Activated T-helper 2 cell treated with anti-CD3 and anti-CD28 coated beads, Interferon-gamma antibody, Interleukin-2, Interleukin-4, amounts not matched to agents 10 μg/mL and 5 μg/mL and 100 μg/mL, durations not matched to agents 14 hours and 24 hours and 36 hours (primary cell): ENCODE data around the gene PRR19. TPM values are rescaled to one million over a fixed set of nuclear protein-coding genes. Genes with fewer than 3 reads are reported as not detected.
"Not testable (repeated sequence)": the region's sequence is repeated elsewhere in the genome, so short reads cannot be mapped to it uniquely, and the experiment has no call there.

Experiments used
- DNase-seq: peaks from one replicate; pipeline ENCODE4 v3.0.0; 2021; ENCODE audit warnings: low spot score
- H3K27ac Mint-ChIP-seq: one replicate; pipeline ENCODE4 v1.8.0; 2021; ENCODE audit warnings: mixed read lengths
- H3K27me3 Mint-ChIP-seq: one replicate; pipeline ENCODE4 v1.8.0; 2021; ENCODE audit warnings: low read depth, mixed read lengths
- H3K36me3 Mint-ChIP-seq: one replicate; pipeline ENCODE4 v1.8.0; 2021; ENCODE audit warnings: low read depth, mixed read lengths
- H3K4me1 Mint-ChIP-seq: one replicate; pipeline ENCODE4 v1.8.0; 2021; ENCODE audit warnings: low read depth, mixed read lengths
- H3K4me3 Mint-ChIP-seq: one replicate; pipeline ENCODE4 v1.8.0; 2021; ENCODE audit warnings: low read depth, mild to moderate bottlenecking, moderate library complexity, mixed read lengths
- H3K9me3 Mint-ChIP-seq: one replicate; pipeline ENCODE4 v1.8.0; 2021; ENCODE audit warnings: mixed read lengths
- intact Hi-C: fragments of 100-400 bp; cut with micrococcal nuclease; formaldehyde crosslinking; loops from one replicate; pipeline ENCODE4 v1.15.1; 2023
- total RNA-seq: library from RNA; stranded (reverse); gene quantifications from 2 replicates; pipeline ENCODE4 v1.2.3, GENCODE V29; 2022

Gene PRR19, protein sequence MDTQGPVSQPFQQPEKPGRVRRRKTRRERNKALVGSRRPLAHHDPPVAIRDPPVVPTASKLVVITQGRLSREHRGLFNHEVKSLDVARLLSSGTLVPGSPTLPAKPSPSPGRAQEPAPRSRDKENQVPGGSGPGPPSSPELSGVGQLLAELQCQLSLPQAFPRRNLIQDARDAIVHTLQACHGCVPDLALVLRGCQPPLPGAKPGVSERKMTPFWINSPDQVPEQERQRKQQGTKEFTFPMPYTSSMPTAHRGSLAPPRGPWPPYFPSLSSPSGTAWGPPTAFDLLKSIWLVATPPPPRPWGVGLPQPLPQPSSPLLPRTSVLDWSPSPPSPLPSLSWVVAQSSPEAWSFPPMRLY
- 0.74 and 0.91 TPM in 2 replicates for total RNA-seq

DNA sequence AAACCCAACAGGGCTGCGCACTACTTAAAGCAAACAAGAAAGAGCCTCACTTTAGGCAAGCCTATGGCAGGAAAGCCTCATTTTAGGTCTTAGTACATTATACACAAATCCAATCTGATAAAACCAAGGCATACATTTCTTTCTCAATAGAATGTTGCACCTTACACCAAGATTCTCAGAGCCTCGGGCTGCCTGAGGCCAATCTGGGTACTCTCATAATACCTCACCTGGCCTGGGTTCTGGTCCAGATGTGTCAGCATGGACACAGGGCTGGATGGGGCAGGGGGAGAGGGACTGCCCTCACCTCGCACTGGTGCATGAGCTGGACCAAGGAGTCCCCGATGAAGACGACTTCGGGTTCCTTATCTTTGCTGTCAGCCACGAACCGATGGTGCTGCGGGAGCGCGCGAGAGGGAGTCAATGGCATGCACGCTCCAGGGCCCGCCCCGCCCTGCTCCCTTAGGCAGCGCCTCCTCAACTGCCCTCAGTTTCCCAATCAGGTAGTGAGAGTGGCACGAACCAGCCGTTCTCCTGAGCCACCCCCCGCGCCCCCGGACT is at the start of gene PRR19:
TSS of gene PRR19 (plus strand) at position 487 of the 558 bp plus-strand sequence. CDS start 7,453 bp downstream, outside the sequence.
- Mint-ChIP-seq H3K27me3 (no peaks in the 10 kb centered on the region), H3K27ac (peak within 1 kb of the TSS; percentile 92), H3K4me1 (peaks cover 22% of the 10 kb centered on the region), H3K4me3 (peak within 1 kb of the TSS; percentile 88), H3K9me3 (no peaks in the 10 kb centered on the region), H3K36me3 (no peaks in the 10 kb centered on the region)
- intact Hi-C loops, result loop anchor here (2.0 kb wide), 1 partner anchor 19 kb away; no protein-coding TSS in a partner anchor
- DNase-seq, result no peak

DNA sequence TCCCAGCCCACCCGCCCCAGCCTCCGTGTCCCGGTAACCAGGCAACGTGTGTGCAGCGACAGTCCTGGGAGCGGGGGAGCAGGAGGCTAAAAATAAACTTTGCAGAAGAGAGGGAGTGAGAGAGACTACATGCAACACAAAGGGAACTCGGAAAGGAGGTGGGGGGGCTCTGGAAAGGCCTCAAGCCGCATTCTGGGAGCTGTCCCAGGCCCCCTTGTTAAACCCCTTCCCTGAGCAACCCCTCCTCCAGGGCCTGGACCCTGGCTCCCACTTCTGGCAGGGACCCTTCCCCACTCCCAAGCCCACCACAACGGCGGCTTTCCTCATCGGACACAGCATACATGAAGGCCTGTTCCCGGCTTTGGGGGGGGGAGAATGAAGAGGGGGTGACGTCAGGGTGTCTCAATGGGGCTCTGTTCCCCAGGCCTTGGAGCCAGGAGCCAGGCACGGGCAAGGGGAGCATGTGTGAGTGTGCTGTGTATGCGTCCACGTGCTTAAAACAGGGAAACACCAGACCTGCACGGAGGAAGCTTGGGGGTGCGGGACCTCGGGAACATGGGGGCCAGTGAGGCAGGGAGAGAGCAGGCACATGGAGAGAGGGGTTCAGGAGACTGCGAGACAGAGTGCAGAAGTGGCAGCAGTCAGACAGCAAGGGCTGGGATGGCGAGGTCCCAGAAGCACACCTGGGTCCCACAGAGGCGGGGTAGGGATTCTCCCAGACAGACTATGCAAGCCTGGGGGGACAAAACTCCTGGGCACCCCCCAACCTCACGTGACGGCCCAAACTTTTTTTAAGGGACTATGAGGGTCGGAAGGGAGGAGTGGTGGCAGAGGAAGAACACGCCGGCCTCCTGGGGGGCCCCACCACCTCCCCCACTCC is 49.3 kb upstream of the PRR19 start:
- Mint-ChIP-seq H3K27me3 (peaks cover 7% of the 10 kb centered on the region), H3K4me1 (peaks cover 18% of the 10 kb centered on the region), H3K27ac (peak overlapping the region; percentile 94), H3K4me3 (peak overlapping the region; percentile 97), H3K36me3 (peaks cover 13% of the 10 kb centered on the region), H3K9me3 (no peaks in the 10 kb centered on the region)
- intact Hi-C loops, result no loop called here
- no peak for DNase-seq

DNA sequence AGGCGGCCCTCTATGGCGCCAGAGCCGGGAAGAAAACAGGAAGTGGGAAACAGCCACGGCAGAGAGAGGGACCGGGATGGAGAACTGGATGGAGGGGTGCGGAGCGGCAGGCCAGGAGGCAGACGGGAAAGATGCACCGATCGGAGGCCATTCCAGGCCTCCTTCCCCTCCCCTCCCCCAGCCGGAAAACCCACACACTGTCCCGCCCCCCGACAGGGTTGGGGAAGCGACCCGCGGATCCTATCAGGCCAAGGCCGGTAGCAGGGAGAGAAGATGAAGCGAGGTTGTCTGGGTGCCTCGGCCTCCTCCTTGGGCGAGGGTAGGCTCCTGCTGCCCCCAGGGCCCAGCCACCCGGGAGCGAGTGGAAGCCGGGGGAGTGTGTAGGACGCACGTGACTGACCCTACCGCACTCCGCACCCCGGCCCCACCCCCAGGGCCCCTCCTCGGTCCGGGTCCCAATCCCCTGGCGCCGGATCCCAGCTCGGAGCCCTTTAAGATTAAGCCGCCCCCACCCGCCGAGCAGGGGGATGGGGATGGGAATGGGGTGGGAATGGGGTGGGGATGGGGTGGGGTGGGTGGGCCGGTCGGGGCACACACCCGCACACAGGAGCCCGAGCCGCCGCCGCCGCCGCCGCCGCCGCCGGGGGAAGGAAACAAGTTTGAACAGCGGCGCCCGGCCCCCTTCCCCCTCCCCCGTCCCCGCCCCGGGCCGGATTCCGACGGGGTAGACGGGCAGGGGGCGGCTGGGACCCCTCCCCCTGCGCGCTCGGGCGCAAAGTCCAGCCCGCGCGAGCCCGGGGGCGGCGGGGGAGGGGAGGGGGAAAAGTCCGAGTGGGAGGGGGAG is 48.5 kb upstream of the PRR19 start:
- Mint-ChIP-seq H3K27me3 (peaks cover 7% of the 10 kb centered on the region), H3K4me1 (peaks cover 18% of the 10 kb centered on the region), H3K9me3 (no peaks in the 10 kb centered on the region), H3K36me3 (peaks cover 13% of the 10 kb centered on the region), H3K27ac (peak overlapping the region; percentile 94), H3K4me3 (peak overlapping the region; percentile 97)
- intact Hi-C loops, result loop anchor here (1.0 to 2.0 kb wide), 2 partner anchors 10 to 55 kb away; no protein-coding TSS in a partner anchor
- peak; percentile 59 for DNase-seq

DNA sequence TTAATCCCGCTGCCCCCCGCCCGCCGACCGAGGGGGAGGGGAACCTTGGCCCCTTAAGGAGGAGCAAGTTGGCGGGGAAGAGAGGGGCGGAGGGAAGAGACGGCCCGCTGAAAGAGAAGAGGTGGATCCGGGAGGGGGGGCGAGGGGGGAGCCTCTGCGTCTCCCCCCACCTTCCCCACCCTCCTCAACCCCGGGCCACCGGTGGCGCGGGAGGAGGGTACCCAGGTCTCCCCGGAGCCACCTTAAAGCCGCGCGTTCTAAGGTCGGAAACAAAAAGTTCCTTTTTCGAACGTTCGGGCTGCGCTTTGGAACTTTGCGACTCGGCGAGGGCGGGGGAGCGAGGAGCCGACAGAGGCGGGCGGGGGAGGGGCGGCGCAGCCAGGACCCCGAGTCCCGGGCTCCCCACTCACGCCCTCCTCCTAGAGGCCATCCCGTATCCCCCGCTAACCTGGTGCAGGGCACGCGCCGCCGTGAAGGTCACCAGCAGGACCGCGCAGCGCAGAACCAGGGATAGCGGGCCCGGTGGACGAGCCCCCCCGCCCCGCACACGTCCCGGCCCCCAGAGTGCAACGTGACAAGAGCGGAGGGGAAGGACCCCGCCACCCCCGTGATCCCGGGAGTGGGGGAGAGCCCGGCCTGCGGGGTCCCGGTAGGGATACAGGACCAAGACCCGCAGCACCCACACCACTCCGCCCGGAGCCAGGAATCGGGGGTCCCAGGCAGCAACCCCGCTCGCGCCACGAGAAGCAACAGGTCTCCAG is 47.7 kb upstream of the PRR19 start:
- Mint-ChIP-seq H3K27ac (peak overlapping the region; percentile 62), H3K27me3 (peaks cover 7% of the 10 kb centered on the region), H3K4me3 (peak overlapping the region; percentile 74), H3K9me3 (no peaks in the 10 kb centered on the region), H3K4me1 (peaks cover 18% of the 10 kb centered on the region), H3K36me3 (peaks cover 13% of the 10 kb centered on the region)
- peak; percentile 69 for DNase-seq
- intact Hi-C loops, result loop anchor here (1.0 to 2.0 kb wide), 2 partner anchors 11 to 55 kb away; no protein-coding TSS in a partner anchor

DNA sequence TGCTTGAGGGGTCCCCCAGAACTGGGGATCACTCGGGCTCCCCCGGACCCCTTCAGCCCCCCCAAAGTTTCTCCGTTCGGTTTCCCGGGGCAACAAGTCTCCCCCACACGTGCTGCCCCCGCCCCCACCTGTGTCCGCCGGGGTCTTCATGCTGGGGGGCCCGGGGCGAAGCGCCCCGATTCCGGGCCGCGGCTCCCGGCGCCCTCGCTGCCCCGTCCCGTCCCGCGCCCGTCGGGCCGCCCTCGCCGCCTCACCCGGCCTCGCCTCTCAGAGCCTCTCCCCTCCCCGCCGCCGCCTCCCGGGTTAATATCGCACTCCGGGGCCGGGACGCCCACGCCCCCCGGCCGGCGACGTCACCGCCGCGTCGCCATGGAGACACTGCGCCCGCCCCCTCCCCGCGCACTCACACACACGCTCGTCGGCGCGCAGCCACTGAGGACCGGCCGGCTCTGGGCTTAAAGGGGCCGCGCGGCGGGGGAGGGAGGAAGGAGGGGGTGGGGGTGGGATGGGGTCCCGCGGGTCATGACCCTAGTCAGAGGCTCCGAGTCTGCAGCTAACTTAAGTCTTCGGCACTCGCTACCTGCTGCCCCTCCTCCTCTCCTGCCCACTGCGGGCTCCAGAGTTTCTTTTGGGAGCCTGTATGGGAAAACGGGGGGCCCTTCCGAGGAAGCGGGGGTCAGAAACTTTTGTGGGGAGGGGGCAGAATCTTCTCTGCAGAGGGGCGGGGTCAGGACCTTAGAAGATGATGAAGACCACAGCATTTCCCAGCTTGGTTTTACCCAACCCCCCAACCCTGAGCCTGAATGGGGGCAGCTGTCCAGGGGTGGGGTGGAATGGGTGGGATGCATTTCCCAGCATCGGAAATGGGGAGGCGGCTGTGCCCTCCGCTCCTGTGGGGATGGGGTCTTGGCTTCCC is 46.8 kb upstream of the PRR19 start, which contains the start of gene ERF:
TSS of gene ERF (minus strand) at position 279 of the 916 bp plus-strand sequence. CDS start at position 150, 129 bp downstream.
- Mint-ChIP-seq H3K4me1 (peaks cover 18% of the 10 kb centered on the region), H3K27me3 (peaks cover 7% of the 10 kb centered on the region), H3K36me3 (peaks cover 13% of the 10 kb centered on the region), H3K9me3 (no peaks in the 10 kb centered on the region), H3K4me3 (peak within 1 kb of the TSS; percentile 74), H3K27ac (peak within 1 kb of the TSS; percentile 62)
- intact Hi-C loops, result loop anchor here (1.0 to 2.0 kb wide), 4 partner anchors 12 to 56 kb away; no protein-coding TSS in a partner anchor
- DNase-seq, result peak; percentile 91

DNA sequence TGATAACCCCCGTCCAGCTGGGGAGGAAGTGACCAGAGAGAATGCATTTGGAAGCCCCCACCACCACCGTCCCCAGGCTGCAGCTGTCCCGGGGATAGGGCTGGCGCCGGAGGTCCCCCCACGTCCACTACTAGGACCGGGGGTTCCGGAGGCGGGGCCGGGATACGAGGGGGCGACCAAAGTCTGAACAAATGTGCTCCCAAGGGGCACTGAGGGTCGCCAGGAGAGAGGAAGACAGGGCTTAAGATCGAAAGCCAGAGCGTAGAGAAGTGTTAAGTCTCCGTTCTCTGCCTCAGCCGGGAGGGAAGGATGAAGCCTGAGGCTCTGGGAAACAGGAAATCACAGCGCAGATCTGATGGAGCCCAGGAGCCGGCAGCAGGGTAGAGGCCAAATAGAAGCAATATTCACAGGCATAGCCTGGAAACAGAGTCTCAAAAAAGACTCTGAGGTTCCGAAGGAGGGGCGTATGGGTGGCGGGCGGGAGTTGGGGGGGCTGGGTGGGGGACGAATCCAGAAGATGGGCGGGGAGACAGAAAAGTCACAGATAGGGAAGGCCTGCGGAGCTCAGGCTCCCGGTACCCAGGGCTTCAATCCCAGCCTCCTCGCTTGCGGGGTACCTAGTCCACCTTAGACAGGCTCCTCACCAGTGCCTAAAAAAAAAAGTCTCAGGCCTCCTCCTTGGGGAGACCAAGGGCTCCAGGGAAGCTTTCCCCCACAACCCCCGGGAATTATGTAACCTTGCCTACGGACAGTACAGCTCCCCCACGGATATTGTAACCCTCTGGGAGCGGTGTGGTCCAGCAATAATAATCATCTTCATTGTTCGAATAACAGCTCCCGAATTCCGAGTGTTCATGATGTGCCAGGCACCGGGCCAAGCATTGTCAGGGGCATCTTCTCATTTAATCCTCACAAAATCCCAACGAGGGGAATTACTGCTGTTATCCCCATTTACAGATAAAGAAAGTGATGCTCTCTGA is 45.9 kb upstream of the PRR19 start:
- intact Hi-C loops, result loop anchor here (1.0 to 2.0 kb wide), 3 partner anchors 12 to 57 kb away; no protein-coding TSS in a partner anchor
- peaks cover 13% of the 10 kb centered on the region for H3K36me3 Mint-ChIP-seq
- H3K9me3 Mint-ChIP-seq, result no peaks in the 10 kb centered on the region
- peaks cover 18% of the 10 kb centered on the region for H3K4me1 Mint-ChIP-seq
- H3K27me3 Mint-ChIP-seq, result peaks cover 7% of the 10 kb centered on the region
- DNase-seq, result no peak
- peak overlapping the region; percentile 50 for H3K4me3 Mint-ChIP-seq
- no peak overlapping the region for H3K27ac Mint-ChIP-seq

DNA sequence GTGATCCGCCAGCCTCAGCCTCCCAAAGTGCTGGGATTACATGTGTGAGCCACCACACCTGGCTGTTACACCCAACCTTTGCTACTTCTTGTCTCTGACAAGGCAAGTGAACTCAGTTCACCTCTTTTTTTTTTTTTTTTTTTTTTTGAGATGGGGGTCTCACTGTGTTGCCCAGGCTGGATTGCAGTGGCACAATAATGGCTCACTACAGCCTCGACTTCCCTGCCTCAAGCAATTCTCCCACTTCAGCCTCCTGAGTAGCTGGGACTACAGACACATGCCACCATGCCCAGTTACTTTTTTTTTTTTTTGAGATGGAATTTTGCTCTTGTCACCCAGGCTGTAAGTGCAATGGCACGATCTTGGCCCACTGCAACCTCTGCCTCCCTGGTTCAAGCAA is 44.1 kb upstream of the PRR19 start:
- intact Hi-C loops, H3K27ac Mint-ChIP-seq, H3K4me1 Mint-ChIP-seq, H3K36me3 Mint-ChIP-seq, H3K9me3 Mint-ChIP-seq, H3K4me3 Mint-ChIP-seq, H3K27me3 Mint-ChIP-seq, DNase-seq: not testable (repeated sequence)

DNA sequence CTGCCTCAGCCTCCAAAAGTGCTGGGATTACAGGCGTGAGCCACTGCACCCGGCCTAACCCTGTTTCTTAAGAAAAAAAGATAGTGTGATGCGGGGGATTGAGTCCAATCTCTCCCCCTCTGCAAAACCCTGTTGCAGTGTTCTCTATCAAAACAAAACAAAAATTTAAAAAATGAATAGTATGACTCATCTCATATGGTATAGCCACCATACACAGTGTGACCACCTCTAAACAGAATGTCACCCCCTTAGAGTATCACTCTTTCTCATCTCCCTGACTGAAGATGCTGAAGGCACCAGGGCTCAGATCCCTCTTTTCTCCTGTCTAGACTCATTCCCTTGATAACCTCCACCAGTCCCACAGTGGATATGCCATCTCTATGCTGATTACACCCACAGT is 40.2 kb upstream of the PRR19 start:
- Mint-ChIP-seq H3K9me3 (no peaks in the 10 kb centered on the region), H3K4me3 (no peak overlapping the region), H3K4me1 (no peaks in the 10 kb centered on the region), H3K36me3 (no peaks in the 10 kb centered on the region), H3K27ac (no peak overlapping the region), H3K27me3 (peaks cover 2% of the 10 kb centered on the region)
- intact Hi-C loops, result no loop called here
- DNase-seq, result no peak

DNA sequence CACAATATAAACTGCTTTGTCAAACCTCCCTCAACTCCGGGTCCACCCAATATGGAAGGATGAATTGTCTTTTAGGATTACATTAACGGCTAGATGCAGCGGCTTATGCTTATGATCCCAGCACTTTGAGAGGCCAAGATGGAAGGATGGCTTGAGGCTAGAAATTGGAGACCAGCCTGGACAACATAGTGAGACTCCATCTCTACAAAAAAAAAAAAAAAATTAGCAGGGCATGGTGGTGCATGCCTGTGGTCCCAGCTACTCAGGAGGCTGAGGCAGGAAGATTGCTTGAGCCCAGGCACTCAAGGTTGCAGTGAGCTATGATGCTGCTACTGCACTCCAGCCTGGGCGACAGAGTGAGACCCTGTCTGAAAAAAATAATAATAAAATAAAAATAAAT is 35.8 kb upstream of the PRR19 start:
- intact Hi-C loops, H3K4me3 Mint-ChIP-seq, H3K27me3 Mint-ChIP-seq: not testable (repeated sequence)

More for the DNA sequence above, 35.8 kb upstream of the PRR19 start:
- not testable (repeated sequence) for H3K27ac Mint-ChIP-seq, H3K36me3 Mint-ChIP-seq, H3K9me3 Mint-ChIP-seq, DNase-seq
- H3K4me1 Mint-ChIP-seq, result peaks cover 19% of the 10 kb centered on the region
